Activated CD8-positive, alpha-beta memory T cell treated with anti-CD3 and anti-CD28 coated beads, Interleukin-2, amount 50 U/mL, for 1 hour (primary cell): ENCODE results near the gene LRMDA.

ENCODE experiments used
- DNase-seq: peaks from one replicate; pipeline ENCODE4 v3.0.0-alpha.2; 2020; ENCODE audit errors: extremely low read depth

Gene LRMDA

DNA sequence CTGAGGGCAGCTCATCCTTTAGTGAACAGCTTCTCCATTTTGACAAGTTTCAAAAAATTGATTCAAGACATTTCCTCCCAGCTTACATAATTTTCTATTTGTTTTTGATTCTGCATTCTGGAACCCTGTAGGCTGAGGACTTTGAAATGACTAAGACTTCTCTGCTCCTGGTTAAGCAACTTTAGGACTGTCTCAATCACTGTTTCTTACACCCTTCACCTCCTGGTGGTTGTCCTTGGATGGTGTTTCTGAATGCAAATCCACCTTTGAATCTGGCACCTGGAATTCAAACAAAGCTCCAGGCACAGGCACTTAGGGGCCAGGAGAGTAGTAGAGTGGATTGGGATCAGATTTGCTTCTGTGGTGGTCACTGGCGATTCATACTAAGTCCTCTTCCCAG is 595.5 kb downstream of the LRMDA start:
- no peak for DNase-seq

- no peak for DNase-seq
Measured at GRCh38 chr10:76029782-76030181, 598.4 kb downstream of the LRMDA start.

- no peak for DNase-seq
Measured at GRCh38 chr10:76031099-76031498, 599.7 kb downstream of the LRMDA start.

DNA sequence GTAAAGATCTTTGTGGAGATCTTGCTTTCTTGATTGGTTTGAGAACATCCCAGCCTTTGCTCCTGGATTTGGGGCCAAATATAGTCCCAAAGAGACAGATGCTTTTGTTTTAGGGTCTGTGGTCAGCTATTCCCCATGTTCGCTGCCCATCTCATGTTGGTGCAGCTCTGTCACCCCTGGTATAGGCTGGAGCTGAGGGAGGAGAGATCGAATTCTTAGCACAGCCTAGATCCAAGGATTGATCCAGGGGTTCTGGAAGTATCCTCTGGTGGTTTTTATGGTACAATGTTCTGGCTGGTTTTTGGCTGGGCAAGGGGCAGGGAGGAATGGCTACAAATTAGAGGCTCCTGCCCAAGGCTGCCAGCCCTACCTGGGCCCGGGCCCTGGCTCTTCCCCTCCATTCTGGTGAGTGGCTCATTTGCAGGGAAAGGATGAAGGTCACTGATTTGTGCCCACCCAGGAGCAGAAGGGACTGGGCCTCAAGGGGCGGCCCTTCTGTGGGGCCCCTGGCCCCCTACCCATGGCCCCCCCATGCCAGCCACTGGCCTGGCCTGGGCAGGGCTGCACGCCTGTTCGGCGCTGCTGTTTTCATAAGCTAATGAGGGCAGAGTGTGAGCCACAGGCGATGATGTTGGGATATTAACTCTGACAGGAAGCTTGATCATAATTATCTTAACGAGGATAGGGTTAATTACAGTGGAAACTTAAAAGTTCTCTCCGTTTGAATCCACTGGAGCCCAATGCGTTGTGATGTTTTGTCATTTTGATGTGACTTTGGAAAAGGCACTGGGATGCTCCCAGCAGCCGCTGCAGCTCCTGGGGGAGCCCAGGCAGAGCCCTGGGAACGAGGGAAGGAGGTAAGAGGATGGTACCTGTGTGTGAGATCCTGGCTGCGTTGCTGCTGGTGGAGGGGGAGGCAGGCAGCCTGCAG is 600.6 kb downstream of the LRMDA start:
- DNase-seq: no peak

DNA sequence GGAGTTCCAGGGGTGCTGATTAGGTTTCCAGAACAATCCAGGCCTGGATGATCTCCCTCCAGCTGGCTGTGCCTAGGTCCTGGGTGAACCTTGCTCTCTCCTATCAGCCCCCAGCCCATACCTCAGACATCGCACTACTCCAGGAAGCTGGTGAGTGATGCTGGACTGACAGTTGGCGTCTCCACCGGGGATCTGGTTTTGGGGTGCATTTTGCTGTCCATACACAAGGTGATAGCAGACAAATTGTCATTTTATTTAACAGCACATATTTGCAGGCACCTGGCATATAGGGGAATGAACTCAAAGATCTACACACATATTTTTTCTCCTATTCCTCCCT is 601.2 kb downstream of the LRMDA start:
- no peak for DNase-seq

DNA sequence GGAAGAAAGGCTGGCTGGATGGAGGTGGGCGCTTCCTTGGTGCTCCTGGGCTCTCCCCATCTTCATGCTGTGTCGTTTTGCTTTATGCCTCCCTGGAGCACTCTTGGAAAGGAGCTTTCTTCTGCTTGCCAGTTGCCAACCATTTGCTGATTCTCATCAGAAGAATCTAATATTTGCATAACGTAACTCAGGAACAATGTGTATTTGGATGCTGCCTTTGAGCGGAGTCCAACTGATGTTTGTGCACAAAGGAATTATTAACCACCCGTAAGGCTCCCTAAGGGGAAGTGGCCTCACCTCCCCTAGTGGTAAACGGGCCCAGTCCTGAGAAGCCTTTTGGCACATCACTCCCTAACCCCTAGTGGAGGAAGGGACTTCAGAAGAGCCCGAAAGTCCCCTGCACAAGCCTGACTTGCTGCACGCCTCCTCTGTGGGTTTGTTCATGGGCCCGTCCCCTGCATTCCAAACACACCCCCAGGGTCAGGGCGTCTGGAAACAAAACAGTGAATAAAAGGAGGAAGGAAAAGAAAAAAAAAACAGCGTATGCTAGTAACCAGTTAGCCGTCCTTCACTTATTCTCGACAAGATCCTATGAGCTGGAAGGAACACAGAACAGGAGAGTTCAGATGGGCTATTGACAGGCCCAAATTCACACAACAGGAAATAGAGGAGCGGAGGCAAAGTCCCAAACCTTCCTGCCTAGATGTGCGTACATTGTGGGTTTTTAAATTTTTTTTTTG is 602.2 kb downstream of the LRMDA start:
- no peak for DNase-seq

GRCh38 chr10:76034353-76035205 is 603.2 kb downstream of the LRMDA start:
- no peak for DNase-seq

DNA sequence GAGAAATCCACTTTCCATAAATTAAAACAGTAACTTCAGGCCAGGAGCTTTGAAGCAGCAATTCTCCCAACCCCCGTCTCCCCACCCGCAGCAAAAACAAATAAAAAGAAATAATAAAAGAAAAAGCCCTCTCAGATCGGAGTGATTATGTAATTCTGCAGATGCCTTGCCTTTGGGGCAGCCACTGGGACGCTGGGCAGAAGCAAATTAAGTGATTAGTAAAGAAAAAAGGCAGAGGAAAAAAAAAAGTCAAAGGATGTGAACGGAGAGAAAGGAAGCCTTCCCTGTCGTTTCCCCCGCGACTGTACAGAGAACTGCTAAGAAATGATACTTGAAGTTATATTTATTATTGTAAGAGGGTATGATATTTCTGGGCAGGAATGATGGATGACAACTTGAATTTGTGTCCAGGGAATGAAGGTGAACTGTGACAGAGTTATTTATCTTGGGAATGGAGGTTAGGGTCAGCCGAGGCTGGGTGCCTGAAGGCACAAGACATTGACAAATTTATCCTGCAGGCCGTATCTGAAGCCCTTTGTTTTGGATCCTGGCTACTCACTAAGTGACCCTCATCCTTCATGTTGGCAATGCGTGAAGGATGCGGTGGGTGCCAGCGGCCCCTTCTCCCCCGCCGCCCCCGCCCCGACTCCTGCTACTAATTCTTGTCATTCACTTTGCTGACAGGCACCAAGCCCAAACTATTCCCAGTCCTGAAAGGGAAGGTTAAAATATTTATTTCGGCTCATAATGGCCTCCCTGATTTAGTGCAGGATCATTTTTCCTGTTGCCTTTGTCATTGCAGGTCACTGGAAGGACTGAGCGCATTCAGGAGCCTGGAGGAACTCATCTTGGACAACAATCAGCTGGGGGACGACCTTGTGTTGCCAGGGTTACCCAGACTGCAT is 604.0 kb downstream of the LRMDA start:
- no peak for DNase-seq

DNA sequence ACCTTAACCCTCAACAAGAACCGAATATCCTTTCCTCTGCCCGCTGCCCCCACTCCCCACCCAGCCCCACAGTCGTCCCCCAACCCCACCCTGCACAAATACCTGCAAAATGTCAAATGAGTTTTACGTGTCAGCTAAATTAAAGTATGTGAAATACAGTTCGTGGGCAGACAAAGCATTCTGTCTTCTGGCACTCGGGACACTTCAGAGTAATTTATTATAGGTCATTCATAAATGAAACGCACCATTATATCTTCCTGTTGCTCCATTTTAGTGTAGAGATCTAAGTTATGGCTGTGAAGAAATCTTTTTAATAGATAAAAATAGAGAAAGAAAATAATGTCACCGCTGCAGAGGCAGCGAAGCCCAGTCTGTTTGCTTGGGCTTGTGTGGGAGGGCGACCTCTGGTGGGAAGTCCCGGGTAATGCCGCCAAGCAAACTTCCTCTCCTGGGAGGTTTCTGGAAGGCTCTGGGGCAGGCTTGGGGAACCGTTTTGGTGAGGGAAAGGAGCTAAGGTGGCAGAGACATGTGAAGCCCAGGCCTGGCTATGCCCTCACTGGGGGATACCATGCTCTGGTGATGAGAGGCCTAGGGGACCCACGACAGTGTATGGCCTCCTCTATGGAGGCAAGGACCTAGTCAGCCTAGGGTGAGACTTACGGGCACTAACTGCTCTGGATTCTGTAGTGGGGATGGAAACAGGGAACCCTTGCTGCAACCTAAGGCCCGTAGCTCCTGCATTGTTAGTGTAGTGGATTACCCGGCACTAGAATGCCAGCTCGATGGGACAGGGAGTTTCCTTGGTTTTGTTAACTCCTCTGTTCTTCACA is 604.9 kb downstream of the LRMDA start:
- DNase-seq: no peak

- DNase-seq: no peak
Measured at GRCh38 chr10:76036962-76037361, 605.5 kb downstream of the LRMDA start.

DNA sequence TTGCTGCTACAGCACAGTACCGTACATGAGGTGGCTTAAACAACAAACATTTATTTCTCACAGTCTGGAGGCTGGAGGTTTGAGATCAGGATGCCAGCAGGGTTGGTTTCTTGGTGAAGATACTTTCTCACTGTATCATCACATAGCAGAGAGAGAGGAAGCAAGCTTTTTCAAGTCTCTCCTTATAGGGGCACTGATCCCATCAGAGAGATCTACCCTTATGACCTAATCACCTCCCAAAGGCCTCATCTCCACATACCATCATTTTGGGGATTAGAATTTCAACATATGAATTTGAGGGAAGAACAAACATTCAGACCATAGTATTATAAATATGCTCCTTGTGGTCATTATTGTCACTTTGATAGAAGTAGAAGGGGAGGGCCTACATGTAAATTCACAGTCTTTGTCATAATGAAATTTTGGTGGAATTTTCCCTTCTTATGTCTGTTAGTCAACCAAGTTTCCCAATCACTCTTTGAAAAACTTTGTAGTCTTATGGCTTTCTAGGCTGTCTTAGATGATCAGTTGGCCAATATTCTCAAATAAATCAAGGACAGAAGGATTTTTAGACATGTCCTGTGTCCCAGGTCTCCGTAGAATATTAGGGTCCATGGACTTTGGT is 606.2 kb downstream of the LRMDA start:
- DNase-seq: no peak

GRCh38 chr10:76038696-76039095 is 607.3 kb downstream of the LRMDA start:
- no peak for DNase-seq

- no peak for DNase-seq
Measured at GRCh38 chr10:76040107-76040829, 608.8 kb downstream of the LRMDA start.

- no peak for DNase-seq
Measured at GRCh38 chr10:76040830-76041220, 609.4 kb downstream of the LRMDA start.

DNA sequence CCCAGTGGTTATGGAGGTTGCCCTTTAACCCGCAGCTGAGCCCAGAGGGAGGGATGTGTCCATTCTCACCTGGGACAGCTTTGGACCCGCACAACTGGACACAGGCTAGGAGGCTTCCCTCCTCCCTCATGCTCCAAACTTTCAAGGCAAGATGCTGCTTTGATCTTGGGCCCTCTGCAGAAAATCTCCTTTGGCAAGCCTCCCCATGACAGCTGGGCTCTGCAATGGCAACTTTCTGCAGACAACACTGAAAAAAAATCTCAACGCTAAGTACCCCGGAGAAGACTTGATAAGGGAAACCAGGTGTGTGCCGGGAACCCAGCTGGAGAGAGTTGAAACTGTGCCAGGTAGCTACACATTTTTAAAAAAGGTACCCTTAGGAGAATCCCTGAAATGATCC is 610.1 kb downstream of the LRMDA start:
- no peak for DNase-seq

GRCh38 chr10:76043261-76043660 is 611.8 kb downstream of the LRMDA start:
- DNase-seq: no peak

DNA sequence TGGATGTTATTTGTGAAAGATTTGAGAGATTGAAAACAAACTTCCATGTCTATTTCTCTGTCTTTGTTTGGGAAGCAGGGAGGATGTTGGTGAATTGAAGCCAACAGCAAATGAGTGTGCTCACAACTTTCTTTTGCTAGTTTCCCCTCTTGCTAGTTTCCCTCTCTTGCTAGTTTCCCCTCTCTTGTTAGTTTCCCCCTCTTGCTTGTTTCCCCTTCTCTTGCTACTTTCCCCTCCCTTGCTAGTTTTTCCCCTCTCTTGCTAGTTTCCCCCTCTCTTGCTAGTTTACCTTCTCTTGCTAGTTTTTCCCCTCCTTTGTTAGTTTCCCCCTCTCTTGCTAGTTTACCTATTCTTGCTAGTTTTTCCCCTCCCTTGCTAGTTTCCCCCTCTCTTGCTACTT is 613.3 kb downstream of the LRMDA start:
- no peak for DNase-seq

DNA sequence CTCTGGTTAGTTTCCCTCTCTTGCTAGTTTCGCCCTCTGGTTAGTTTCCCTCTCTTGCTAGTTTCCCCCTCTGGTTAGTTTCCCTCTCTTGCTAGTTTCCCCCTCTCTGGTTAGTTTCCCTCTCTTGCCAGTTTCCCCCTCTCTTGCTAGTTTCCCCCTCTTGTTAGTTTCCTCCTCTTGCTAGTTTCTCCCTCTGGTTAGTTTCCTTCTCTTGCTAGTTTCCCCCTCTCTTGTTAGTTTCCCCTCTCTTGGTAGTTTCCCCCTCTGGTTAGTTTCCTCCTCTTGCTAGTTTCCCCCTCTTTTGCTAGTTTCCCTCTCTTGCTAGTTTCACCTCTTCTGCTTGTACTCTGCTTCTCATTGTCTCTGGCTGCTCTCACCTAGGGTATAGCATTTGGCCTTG is 613.8 kb downstream of the LRMDA start:
- DNase-seq: no peak

GRCh38 chr10:76047521-76047920 is 616.1 kb downstream of the LRMDA start:
- no peak for DNase-seq
